WTC11 (cell line): Measurements from ENCODE around the gene RXRB. TPM values are rescaled to one million over a fixed set of nuclear protein-coding genes. Genes with fewer than 3 reads are reported as not detected.

ENCODE experiments used
- ATAC-seq: fragments of 200-7000 bp; cut with Tn5 transposase; 2 replicates; pipeline ENCODE4 v1.10.0; 2021; ENCODE audit warnings: mild to moderate bottlenecking, moderate library complexity
- CTCF ChIA-PET: fragments of 300-600 bp; sonication (Branson Sonifier 250); formaldehyde crosslinking; loops from one replicate; lab custom pipeline; 2021; ENCODE audit warnings: antibody characterized with exemption; lab: Charles Lee
- POLR2A ChIA-PET: fragments of 350-600 bp; sonication (Branson Sonifier 250); formaldehyde crosslinking; loops from one replicate; lab custom pipeline; 2021; ENCODE audit warnings: antibody characterized with exemption; lab: Charles Lee
- DNase-seq: peaks from one replicate; pipeline ENCODE4 v3.0.0; 2021; ENCODE audit warnings: low spot score
- H3K27ac Mint-ChIP-seq: 2 replicates; pipeline ENCODE4 v1.8.0; 2021; ENCODE audit warnings: mixed read lengths
- H3K27me3 Mint-ChIP-seq: 2 replicates; pipeline ENCODE4 v1.8.0; 2021; ENCODE audit warnings: low read depth, mild to moderate bottlenecking, moderate library complexity, mixed read lengths
- H3K36me3 Mint-ChIP-seq: 2 replicates; pipeline ENCODE4 v1.8.0; 2021; ENCODE audit warnings: mixed read lengths
- H3K4me1 Mint-ChIP-seq: 2 replicates; pipeline ENCODE4 v1.8.0; 2022; ENCODE audit warnings: mixed read lengths
- H3K4me3 Mint-ChIP-seq: 2 replicates; pipeline ENCODE4 v1.8.0; 2021; ENCODE audit warnings: mild to moderate bottlenecking, moderate library complexity, mixed read lengths
- H3K9me3 Mint-ChIP-seq: 2 replicates; pipeline ENCODE4 v1.8.0; 2021; ENCODE audit warnings: mixed read lengths
- AFF4 ChIP-seq: sonication (generic); formaldehyde crosslinking; IDR thresholded peaks from 2 replicates; pipeline ENCODE4 v1.8.1; 2023; ENCODE audit warnings: mild to moderate bottlenecking, missing genetic modification reagents, borderline replicate concordance
- AR ChIP-seq: fragments of 250-450 bp; sonication (Bioruptor Pico); IDR thresholded peaks from 2 replicates; pipeline ENCODE4 v1.9.0; 2021; ENCODE audit warnings: mild to moderate bottlenecking
- ATF3 ChIP-seq: sonication (generic); formaldehyde crosslinking; conservative IDR thresholded peaks from 2 replicates; pipeline ENCODE4 v1.8.1; 2022; ENCODE audit warnings: mild to moderate bottlenecking, missing genetic modification reagents
- CDX4 ChIP-seq: fragments of 250-450 bp; sonication (Bioruptor Pico); IDR thresholded peaks from 2 replicates; pipeline ENCODE4 v1.9.0; 2021; ENCODE audit warnings: moderate library complexity, mild to moderate bottlenecking, inconsistent platforms, borderline replicate concordance
- ERG ChIP-seq: fragments of 250-450 bp; sonication (Bioruptor Pico); IDR thresholded peaks from 2 replicates; pipeline ENCODE4 v1.8.0; 2021; ENCODE audit warnings: mild to moderate bottlenecking
- ETV6 ChIP-seq: sonication (generic); formaldehyde crosslinking; IDR thresholded peaks from 2 replicates; pipeline ENCODE4 v1.8.1; 2022; ENCODE audit warnings: mild to moderate bottlenecking, missing genetic modification reagents
- FOXJ3 ChIP-seq: sonication (generic); formaldehyde crosslinking; IDR thresholded peaks from 2 replicates; pipeline ENCODE4 v1.9.0; 2021; ENCODE audit warnings: missing genetic modification reagents, mild to moderate bottlenecking, borderline replicate concordance
- FOXP1 ChIP-seq: sonication (generic); formaldehyde crosslinking; IDR thresholded peaks from 2 replicates; pipeline ENCODE4 v1.8.0; 2022; ENCODE audit warnings: missing genetic modification reagents, mild to moderate bottlenecking, moderate library complexity, borderline replicate concordance
- FOXP4 ChIP-seq: sonication (generic); formaldehyde crosslinking; IDR thresholded peaks from 2 replicates; pipeline ENCODE4 v1.8.0; 2022; ENCODE audit warnings: mild to moderate bottlenecking, missing genetic modification reagents
- GABPB1 ChIP-seq: sonication (generic); formaldehyde crosslinking; IDR thresholded peaks from 2 replicates; pipeline ENCODE4 v1.8.1; 2023; ENCODE audit warnings: mild to moderate bottlenecking, missing genetic modification reagents
- HMGA2 ChIP-seq: fragments of 250-450 bp; sonication (Bioruptor Pico); IDR thresholded peaks from 2 replicates; pipeline ENCODE4 v1.4.0; 2021; ENCODE audit warnings: mild to moderate bottlenecking, moderate library complexity
- IRF1 ChIP-seq: sonication (generic); formaldehyde crosslinking; IDR thresholded peaks from 2 replicates; pipeline ENCODE4 v1.8.0; 2023; ENCODE audit warnings: missing genetic modification reagents
- NFATC4 ChIP-seq: fragments of 250-450 bp; sonication (Bioruptor Pico); IDR thresholded peaks from 2 replicates; pipeline ENCODE4 v1.9.0; 2021; ENCODE audit warnings: mild to moderate bottlenecking
- NFE2L1 ChIP-seq: sonication (generic); formaldehyde crosslinking; IDR thresholded peaks from 2 replicates; pipeline ENCODE4 v1.8.1; 2023; ENCODE audit warnings: missing genetic modification reagents
- NFYB ChIP-seq: sonication (generic); formaldehyde crosslinking; conservative IDR thresholded peaks from 2 replicates; pipeline ENCODE4 v1.8.0; 2022; ENCODE audit warnings: low read depth, missing genetic modification reagents
- NR1H2 ChIP-seq: sonication (generic); formaldehyde crosslinking; IDR thresholded peaks from 2 replicates; pipeline ENCODE4 v1.9.0; 2021; ENCODE audit warnings: mild to moderate bottlenecking, moderate library complexity, missing genetic modification reagents
- NR2C2 ChIP-seq: sonication (generic); formaldehyde crosslinking; IDR thresholded peaks from 2 replicates; pipeline ENCODE4 v1.8.0; 2022; ENCODE audit warnings: mild to moderate bottlenecking, missing genetic modification reagents
- TCF7 ChIP-seq: sonication (generic); formaldehyde crosslinking; IDR thresholded peaks from 2 replicates; pipeline ENCODE4 v1.8.0; 2022; ENCODE audit warnings: mild to moderate bottlenecking, low read depth, missing genetic modification reagents, moderate library complexity
- total RNA-seq: library from RNA; stranded (reverse); gene quantifications from 3 replicates; pipeline ENCODE4 v1.2.3, GENCODE V29; 2021

Gene RXRB
- total RNA-seq, 1 experiment from 2014 or later = 24.5 TPM

GRCh38 chr6:33178755-33179475, 21.6 kb downstream of the RXRB start:
- DNase-seq (no peak), ATAC-seq (no peak)
- Mint-ChIP-seq H3K4me1 (peaks cover 3% of the 10 kb centered on the region), H3K9me3 (peaks cover 13% of the 10 kb centered on the region), H3K27ac (no peak overlapping the region), H3K36me3 (no peaks in the 10 kb centered on the region), H3K27me3 (peaks cover 14% of the 10 kb centered on the region; the same call in 1 of the 2 replicates), H3K4me3 (no peak overlapping the region)
- POLR2A ChIA-PET = no interaction called here
- CTCF ChIA-PET = interaction anchor here (1.8 kb wide), 1 partner anchor 70 kb away, joined by 4 read pairs; no protein-coding TSS in a partner anchor
- no peak for TF ChIP-seq TCF7 (CRISPR knock-in tag)
- no peak for TF ChIP-seq AFF4 (CRISPR knock-in tag)
- TF ChIP-seq FOXJ3 (CRISPR knock-in tag) = no peak
- no peak for TF ChIP-seq NR2C2
- TF ChIP-seq NFE2L1 (CRISPR knock-in tag) = no peak
- no peak for TF ChIP-seq ETV6 (CRISPR knock-in tag)

GRCh38 chr6:33177552-33178446, 22.7 kb downstream of the RXRB start:
- Mint-ChIP-seq H3K4me3 (no peak overlapping the region), H3K4me1 (0 out of 2 replicates have a peak, but pooled peaks cover 1% of the 10 kb centered on the region), H3K9me3 (peaks cover 2% of the 10 kb centered on the region), H3K36me3 (no peaks in the 10 kb centered on the region), H3K27me3 (peaks cover 14% of the 10 kb centered on the region; the same call in 1 of the 2 replicates), H3K27ac (no peak overlapping the region)
- POLR2A ChIA-PET = no interaction called here
- TF ChIP-seq FOXP1 (CRISPR knock-in tag) (no peak), HMGA2 (no peak), CDX4 (CRISPR knock-in tag) (no peak), GABPB1 (no peak), NR1H2 (CRISPR knock-in tag) (no peak), ATF3 (no peak)
- ATAC-seq (no peak), DNase-seq (no peak)
- CTCF ChIA-PET = interaction anchor here (0.6 to 1.8 kb wide), 3 partner anchors 20 to 71 kb away, joined by 3 to 5 read pairs (median 4); no protein-coding TSS in a partner anchor

GRCh38 chr6:33176906-33177305, 23.6 kb downstream of the RXRB start:
- ChIA-PET CTCF (interaction anchor here (1.1 kb wide), 1 partner anchor 71 kb away, joined by 3 read pairs; no protein-coding TSS in a partner anchor), POLR2A (no interaction called here)
- no peak for DNase-seq
- Mint-ChIP-seq H3K27me3 (peaks cover 11% of the 10 kb centered on the region; the same call in 1 of the 2 replicates), H3K9me3 (no peaks in the 10 kb centered on the region), H3K27ac (no peak overlapping the region), H3K4me1 (0 out of 2 replicates have a peak, but pooled peaks cover 3% of the 10 kb centered on the region), H3K4me3 (no peak overlapping the region), H3K36me3 (no peaks in the 10 kb centered on the region)
- no peak for ATAC-seq
- TF ChIP-seq ERG = no peak
- TF ChIP-seq IRF1 (CRISPR knock-in tag) = no peak
- TF ChIP-seq FOXP4 = no peak
- no peak for TF ChIP-seq AR (CRISPR knock-in tag)
- TF ChIP-seq NFYB (CRISPR knock-in tag) = no peak
- TF ChIP-seq NFATC4 (CRISPR knock-in tag) = no peak
